Karpas-422 (cell line): ENCODE results near the gene KCNH4. TPM values are rescaled to one million over a fixed set of nuclear protein-coding genes. Genes with fewer than 3 reads are reported as not detected.
"Not testable (repeated sequence)": the region's sequence is repeated elsewhere in the genome, so short reads cannot be mapped to it uniquely, and the experiment has no call there.

Experiments
- DNase-seq: peaks from one replicate; pipeline ENCODE4 v3.0.0-alpha.2; 2015
- H2AFZ ChIP-seq: fragments of 200-600 bp; sonication (generic); 2 replicates; pipeline ENCODE4 v1.6.1; 2014; ENCODE audit warnings: antibody characterized with exemption, low read length, mixed read lengths
- H3K27ac ChIP-seq: fragments of 200-600 bp; sonication (generic); 2 replicates; pipeline ENCODE4 v1.5.1; 2014; ENCODE audit warnings: mild to moderate bottlenecking, low read length, moderate library complexity
- H3K27me3 ChIP-seq: fragments of 200-600 bp; sonication (generic); 2 replicates; pipeline ENCODE4 v1.6.1; 2014; ENCODE audit warnings: low read length, mixed read lengths
- H3K36me3 ChIP-seq: fragments of 200-600 bp; sonication (generic); 2 replicates; pipeline ENCODE4 v1.6.1; 2014; ENCODE audit warnings: low read length, mixed read lengths; ENCODE audit not compliant: insufficient read depth
- H3K4me1 ChIP-seq: fragments of 200-600 bp; sonication (generic); 2 replicates; pipeline ENCODE4 v1.6.1; 2014; ENCODE audit warnings: mild to moderate bottlenecking, low read length, mixed read lengths
- H3K4me2 ChIP-seq: fragments of 200-600 bp; sonication (generic); 2 replicates; pipeline ENCODE4 v1.6.1; 2014; ENCODE audit warnings: low read length, low read depth, mild to moderate bottlenecking; ENCODE audit not compliant: poor library complexity, severe bottlenecking
- H3K4me3 ChIP-seq: fragments of 200-600 bp; sonication (generic); 2 replicates; pipeline ENCODE4 v1.5.1; 2014; ENCODE audit warnings: mild to moderate bottlenecking, antibody characterized with exemption, low read length, mixed read lengths
- H3K79me2 ChIP-seq: fragments of 200-600 bp; sonication (generic); 2 replicates; pipeline ENCODE4 v1.6.1; 2014; ENCODE audit warnings: mild to moderate bottlenecking, low read length, mixed read lengths
- H3K9ac ChIP-seq: fragments of 200-600 bp; sonication (generic); 2 replicates; pipeline ENCODE4 v1.6.0; 2014; ENCODE audit warnings: low read length
- H3K9me2 ChIP-seq: fragments of 200-600 bp; sonication (generic), shearing (Covaris generic); replicated peaks from 2 replicates; pipeline ENCODE4 v1.6.0; 2014; ENCODE audit warnings: mild to moderate bottlenecking, low read length, moderate library complexity; ENCODE audit not compliant: insufficient read depth
- H3K9me3 ChIP-seq: fragments of 300-700, 200-600 bp; sonication (generic); 2 replicates; pipeline ENCODE4 v1.6.1; 2014; ENCODE audit warnings: low read length, mixed read lengths
- H4K20me1 ChIP-seq: fragments of 200-600 bp; sonication (generic); 2 replicates; pipeline ENCODE4 v1.6.1; 2014; ENCODE audit warnings: mild to moderate bottlenecking, antibody characterized with exemption, low read length, low read depth; ENCODE audit not compliant: insufficient read depth
- total RNA-seq: library from RNA; depleted of rRNA; stranded (reverse); fragments of >200 nt; shearing (Covaris generic); gene quantifications from 2 replicates; pipeline ENCODE4 v1.2.3, GENCODE V29; 2014; ENCODE audit warnings: low replicate concordance

The KCNH4 gene
- total RNA-seq, 1 experiment from 2014 or later, result not detected

DNA sequence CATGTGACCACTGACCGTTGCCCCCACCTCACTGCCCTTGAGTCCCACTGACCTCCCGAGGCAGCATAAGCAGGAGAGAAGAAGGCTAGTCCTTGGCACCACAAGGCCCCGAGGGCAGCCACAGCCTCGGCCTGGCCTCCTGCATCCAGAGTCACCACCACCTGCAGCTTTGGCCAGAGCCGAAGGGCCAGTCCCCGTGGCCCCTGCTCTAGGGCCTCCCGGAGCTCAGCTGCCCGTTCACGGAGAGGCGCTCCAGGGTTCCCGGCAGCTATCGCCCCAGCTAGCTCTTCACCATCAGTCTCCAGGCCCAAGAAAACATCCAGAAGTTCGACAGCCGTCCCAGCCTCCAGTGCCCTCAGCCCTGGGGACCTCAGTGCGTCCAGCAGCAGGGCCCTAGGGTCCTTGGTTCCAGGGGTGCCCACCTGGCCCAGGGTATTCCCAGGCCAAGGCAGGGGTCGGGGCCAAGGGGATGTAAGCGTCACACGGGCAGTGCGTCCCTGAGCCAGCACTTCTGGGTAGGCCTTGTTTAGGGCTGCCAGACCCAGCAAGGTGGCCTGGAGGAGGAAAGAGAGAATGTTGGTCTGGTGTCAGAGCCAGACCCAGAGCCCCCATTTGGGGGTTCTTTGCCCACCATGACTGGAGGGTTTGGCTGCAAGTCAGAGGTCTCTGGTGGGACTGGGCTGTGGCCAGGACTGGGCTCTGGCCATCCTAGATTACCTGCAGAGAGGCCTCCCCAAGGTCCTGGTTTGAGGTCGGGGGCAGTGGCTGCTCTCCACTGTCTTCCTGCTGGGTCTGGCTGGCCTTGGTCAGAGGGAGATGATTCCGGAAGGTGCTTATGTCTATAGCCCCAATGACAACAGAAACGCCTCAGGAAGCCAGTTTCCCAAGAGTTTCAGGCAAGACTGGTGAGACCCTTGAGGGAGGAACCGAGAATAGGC is 11.5 kb upstream of the KCNH4 start:
- Histone ChIP-seq H3K9ac (peak overlapping the region; percentile 75; the same call in 1 of the 2 replicates), H3K36me3 (no peaks in the 10 kb centered on the region), H2AFZ (no peak overlapping the region), H3K27me3 (no peaks in the 10 kb centered on the region), H3K4me2 (peak overlapping the region; percentile 74), H3K9me3 (no peaks in the 10 kb centered on the region), H3K79me2 (no peaks in the 10 kb centered on the region), H3K4me1 (peaks cover 15% of the 10 kb centered on the region), H3K9me2 (no peaks in the 10 kb centered on the region), H4K20me1 (no peaks in the 10 kb centered on the region), H3K27ac (no peak overlapping the region), H3K4me3 (no peak overlapping the region)
- DNase-seq, result no peak

DNA sequence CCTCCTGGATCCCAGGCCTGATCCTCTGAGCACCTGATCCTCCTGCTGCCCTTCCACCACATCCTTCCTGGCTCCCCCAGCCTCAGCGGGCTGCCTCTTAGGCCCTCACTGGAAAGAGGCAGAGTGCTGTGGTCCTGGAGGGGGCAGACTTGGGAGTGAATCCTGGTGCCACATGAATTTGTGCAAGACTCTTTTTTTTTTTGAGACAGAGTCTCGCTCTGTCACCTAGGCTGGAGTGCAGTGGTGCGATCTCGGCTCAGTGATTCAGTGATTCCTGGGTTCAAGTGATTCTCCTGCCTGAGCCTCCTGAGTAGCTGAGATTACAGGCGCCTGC is 10.3 kb upstream of the KCNH4 start:
- Histone ChIP-seq H3K79me2 (no peaks in the 10 kb centered on the region), H2AFZ (no peak overlapping the region), H3K9me2 (no peaks in the 10 kb centered on the region), H3K9me3 (no peaks in the 10 kb centered on the region), H4K20me1 (no peaks in the 10 kb centered on the region), H3K36me3 (no peaks in the 10 kb centered on the region), H3K4me1 (peaks cover 15% of the 10 kb centered on the region), H3K4me2 (no peak overlapping the region), H3K27ac (no peak overlapping the region), H3K9ac (no peak overlapping the region), H3K27me3 (no peaks in the 10 kb centered on the region), H3K4me3 (no peak overlapping the region)
- no peak for DNase-seq

DNA sequence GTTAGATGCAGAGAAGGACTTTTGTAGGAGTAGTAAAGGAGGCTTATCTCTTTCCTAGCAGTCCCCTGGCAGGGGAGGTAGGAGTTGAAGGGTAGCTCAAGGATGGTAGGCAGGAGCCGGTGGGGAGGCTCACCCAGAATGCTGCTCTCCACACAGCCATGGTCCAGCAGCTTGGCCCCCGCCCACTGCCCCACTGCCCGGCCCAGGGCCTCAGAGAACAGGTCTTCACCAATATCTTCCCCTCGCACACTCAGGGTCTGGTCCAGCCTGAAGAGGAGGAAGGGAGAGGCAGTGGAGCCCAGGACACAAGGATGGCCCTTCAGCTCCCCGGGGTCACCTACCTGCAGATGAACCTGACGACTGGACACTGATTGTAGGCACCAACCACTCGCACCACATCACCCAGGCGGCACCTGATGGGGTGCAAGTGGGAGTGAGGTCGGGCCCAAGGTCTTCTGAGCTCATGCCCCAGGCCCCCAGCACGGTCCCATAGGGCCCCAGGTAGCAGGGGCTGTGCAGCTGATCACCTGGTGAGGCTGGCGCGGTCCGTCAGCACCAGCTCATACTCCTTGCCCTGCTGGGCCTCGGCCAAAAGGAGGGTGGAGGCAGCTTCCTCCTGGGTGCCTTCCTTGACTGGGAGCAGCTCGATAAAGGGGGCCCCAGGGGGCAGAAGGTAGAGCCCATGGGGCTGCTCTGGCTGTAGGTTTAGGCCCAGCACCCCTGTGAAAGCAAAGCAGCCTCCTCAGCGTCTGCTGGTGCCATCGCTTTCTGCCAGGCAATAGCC is 9.7 kb upstream of the KCNH4 start:
- Histone ChIP-seq H3K9ac (no peak overlapping the region), H3K27me3 (no peaks in the 10 kb centered on the region)

DNA sequence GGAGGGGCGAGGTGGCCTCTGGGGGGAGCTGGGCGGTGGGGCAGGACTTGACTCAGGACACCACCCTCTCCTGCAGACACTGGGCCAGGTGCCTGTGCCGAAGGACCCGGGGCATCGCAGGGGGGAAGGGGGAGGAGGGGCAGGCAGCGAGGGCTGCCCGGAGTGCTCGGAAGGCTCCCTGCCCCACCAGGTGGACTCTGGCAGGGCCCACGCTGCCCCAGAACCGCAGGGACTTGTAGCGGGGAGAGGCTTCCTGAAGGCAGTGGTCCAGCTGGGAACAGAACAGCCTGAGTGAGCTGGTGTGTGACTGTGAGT is 8.7 kb upstream of the KCNH4 start:
- no peaks in the 10 kb centered on the region for H4K20me1 ChIP-seq
- no peak overlapping the region for H3K27ac ChIP-seq
- H3K9me2 ChIP-seq, result no peaks in the 10 kb centered on the region
- no peak overlapping the region for H3K4me3 ChIP-seq
- H3K4me1 ChIP-seq, result peaks cover 18% of the 10 kb centered on the region
- H2AFZ ChIP-seq, result no peak overlapping the region
- H3K79me2 ChIP-seq, result no peaks in the 10 kb centered on the region
- no peaks in the 10 kb centered on the region for H3K9me3 ChIP-seq
- H3K36me3 ChIP-seq, result no peaks in the 10 kb centered on the region
- no peaks in the 10 kb centered on the region for H3K27me3 ChIP-seq
- no peak overlapping the region for H3K4me2 ChIP-seq
- DNase-seq, result no peak
- H3K9ac ChIP-seq, result no peak overlapping the region

More for the DNA sequence above, 9.7 kb upstream of the KCNH4 start:
- Histone ChIP-seq H2AFZ (no peak overlapping the region), H3K27ac (no peak overlapping the region), H3K36me3 (no peaks in the 10 kb centered on the region), H3K9me2 (no peaks in the 10 kb centered on the region), H3K79me2 (no peaks in the 10 kb centered on the region), H4K20me1 (no peaks in the 10 kb centered on the region), H3K9me3 (no peaks in the 10 kb centered on the region), H3K4me2 (no peak overlapping the region), H3K4me3 (no peak overlapping the region), H3K4me1 (peaks cover 15% of the 10 kb centered on the region)
- DNase-seq, result no peak

DNA sequence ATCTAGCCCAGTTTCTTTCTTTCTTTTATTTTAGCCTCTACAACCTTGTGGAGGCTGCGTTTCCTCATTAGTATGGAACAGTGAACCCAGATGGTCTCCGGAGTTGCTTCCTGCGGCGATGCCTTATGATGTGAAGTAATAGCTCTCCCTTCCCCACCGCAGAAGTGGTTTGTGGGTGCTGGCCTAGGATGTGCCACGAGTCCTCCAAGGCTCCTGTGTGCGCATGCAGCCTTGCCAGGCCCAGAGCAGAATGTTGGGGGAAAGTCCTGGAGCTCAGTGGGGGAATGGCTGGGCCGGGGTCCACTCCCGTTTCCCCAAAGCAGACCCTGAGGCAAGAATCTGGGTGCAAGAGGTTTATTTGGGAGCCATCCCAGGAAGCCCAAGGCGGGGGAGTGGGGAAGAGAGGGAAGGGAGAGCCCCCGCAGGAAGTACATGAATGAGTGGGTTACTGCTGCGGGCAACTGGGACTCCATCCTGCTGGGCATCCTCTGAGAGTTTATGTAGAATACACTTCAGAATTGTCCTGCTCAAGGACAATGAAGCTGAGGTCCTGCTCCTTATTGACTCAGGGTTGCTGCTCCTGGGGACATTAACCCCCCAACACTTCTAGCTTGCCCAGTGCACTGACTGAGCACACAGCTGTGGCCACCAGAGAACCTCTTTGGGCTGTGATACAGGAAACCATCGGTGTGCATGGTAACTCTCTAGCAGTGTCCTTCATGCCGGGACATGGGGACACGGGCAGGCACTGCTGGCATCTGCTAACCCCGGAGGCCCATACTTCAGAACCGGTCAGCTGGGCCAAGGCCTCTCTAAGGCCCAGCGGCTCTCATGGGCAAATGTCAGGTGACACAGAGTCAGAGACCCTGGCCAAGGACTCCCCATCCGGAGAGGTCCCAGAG is 8.1 kb upstream of the KCNH4 start:
- Histone ChIP-seq H3K9ac (no peak overlapping the region), H3K36me3 (no peaks in the 10 kb centered on the region), H3K9me2 (no peaks in the 10 kb centered on the region), H3K4me3 (no peak overlapping the region), H4K20me1 (no peaks in the 10 kb centered on the region), H3K4me2 (no peak overlapping the region), H3K79me2 (no peaks in the 10 kb centered on the region), H2AFZ (no peak overlapping the region), H3K27me3 (no peaks in the 10 kb centered on the region), H3K9me3 (no peaks in the 10 kb centered on the region), H3K4me1 (peaks cover 21% of the 10 kb centered on the region), H3K27ac (no peak overlapping the region)
- no peak for DNase-seq

DNA sequence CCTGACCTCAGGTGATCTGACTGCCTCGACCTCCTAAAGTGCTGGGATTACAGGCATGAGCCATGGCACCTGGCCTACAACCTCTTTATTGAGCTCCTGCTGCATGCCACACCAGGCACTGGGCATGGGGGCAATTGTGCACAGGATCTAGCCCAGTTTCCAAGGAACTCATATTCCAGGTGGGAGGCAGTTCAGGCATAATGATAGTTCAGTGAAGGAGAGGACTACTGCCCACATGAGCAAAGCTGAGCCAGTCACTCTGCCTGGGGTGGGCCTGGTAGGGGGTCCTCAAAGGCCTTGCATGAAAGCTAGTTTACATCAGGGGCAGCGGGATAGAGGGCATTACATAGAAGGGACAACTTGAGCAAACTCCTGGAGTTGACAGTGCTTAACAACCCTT is 6.9 kb upstream of the KCNH4 start:
- H3K27me3 ChIP-seq, result no peaks in the 10 kb centered on the region

DNA sequence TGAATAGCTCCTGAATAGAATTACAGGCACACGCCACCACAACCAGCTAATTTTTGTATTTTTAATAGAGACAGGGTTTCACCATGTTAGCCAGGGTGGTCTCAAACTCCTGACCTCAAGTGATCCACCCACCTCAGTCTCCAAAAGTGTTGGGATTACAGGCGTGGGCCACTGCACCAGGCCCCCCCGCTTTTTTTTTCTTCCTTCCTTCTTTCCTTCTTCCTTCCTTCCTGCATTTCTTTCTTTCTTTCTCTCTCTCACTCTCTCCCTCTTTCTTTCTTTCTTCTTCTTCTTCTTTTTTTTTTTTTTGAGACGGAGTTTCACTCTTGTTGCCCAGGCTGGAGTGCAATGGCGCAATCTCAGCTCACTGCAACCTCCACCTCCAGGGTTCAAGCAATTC is 5.2 kb upstream of the KCNH4 start:
- H3K9me3 ChIP-seq, H3K4me3 ChIP-seq, H3K4me2 ChIP-seq, H3K27me3 ChIP-seq, H3K9me2 ChIP-seq, H3K27ac ChIP-seq, H3K36me3 ChIP-seq, DNase-seq, H3K9ac ChIP-seq, H3K79me2 ChIP-seq, H4K20me1 ChIP-seq, H2AFZ ChIP-seq: not testable (repeated sequence)
- peaks cover 23% of the 10 kb centered on the region for H3K4me1 ChIP-seq

More for the DNA sequence above, 6.9 kb upstream of the KCNH4 start:
- Histone ChIP-seq H3K27ac (no peak overlapping the region), H3K4me2 (no peak overlapping the region), H2AFZ (no peak overlapping the region), H3K79me2 (no peaks in the 10 kb centered on the region), H3K9me3 (no peaks in the 10 kb centered on the region), H3K4me1 (peaks cover 18% of the 10 kb centered on the region), H3K9me2 (no peaks in the 10 kb centered on the region), H3K9ac (no peak overlapping the region), H4K20me1 (no peaks in the 10 kb centered on the region), H3K36me3 (no peaks in the 10 kb centered on the region), H3K4me3 (no peak overlapping the region)
- DNase-seq, result no peak

DNA sequence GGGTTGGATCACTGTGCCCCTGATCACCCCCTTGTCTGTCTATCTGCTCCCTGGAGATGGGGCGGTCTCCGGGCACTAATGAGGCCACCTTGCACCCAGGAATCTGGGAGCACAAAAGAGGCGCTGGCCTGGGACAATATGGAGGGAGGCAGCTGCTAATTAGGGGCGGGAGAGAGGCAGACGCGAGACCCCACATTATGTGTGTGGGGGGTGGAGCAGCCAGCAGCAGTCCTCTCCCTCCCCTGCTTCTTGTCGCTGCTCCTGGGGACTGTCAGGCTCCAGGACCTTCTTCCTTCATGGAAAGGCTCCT is 4.6 kb upstream of the KCNH4 start:
- Histone ChIP-seq H4K20me1 (no peaks in the 10 kb centered on the region), H3K9me2 (no peaks in the 10 kb centered on the region), H3K79me2 (no peaks in the 10 kb centered on the region), H3K36me3 (no peaks in the 10 kb centered on the region), H3K9me3 (no peaks in the 10 kb centered on the region), H3K27me3 (no peaks in the 10 kb centered on the region), H3K9ac (no peak overlapping the region), H3K4me3 (no peak overlapping the region), H3K4me2 (no peak overlapping the region), H3K4me1 (peaks cover 29% of the 10 kb centered on the region), H3K27ac (no peak overlapping the region), H2AFZ (no peak overlapping the region)
- DNase-seq, result no peak
